Liver (tissue), 9 donors: Measurements from ENCODE around the gene DICER1. TPM values are rescaled to one million over a fixed set of nuclear protein-coding genes. Genes with fewer than 3 reads are reported as not detected.
A peak's percentile ranks its signal among the peaks of the same experiment; 100 is the strongest.

Source experiments
- DNase-seq: peaks from one replicate; pipeline ENCODE4 v3.0.0-alpha.2; 2017; ENCODE audit warnings: low spot score
- H3K27ac ChIP-seq, 2 donors: one replicate each; pipeline ENCODE4 v1.7.0; 2013; ENCODE audit warnings: inconsistent platforms in 2 of 2, low read length in 2 of 2, control low read depth in 1 of 2, low read depth in 1 of 2, mild to moderate bottlenecking in 1 of 2
- H3K27me3 ChIP-seq, 4 donors: one replicate each; pipeline versions ENCODE4 v1.6.1 to v1.7.0; 2013; ENCODE audit warnings: low read length in 3 of 4, inconsistent platforms in 1 of 4, mild to moderate bottlenecking in 1 of 4, moderate library complexity in 1 of 4; ENCODE audit not compliant: control insufficient read depth in 4 of 4, insufficient read depth in 4 of 4
- H3K36me3 ChIP-seq, 4 donors: one replicate each; pipeline versions ENCODE4 v1.6.1 to v1.7.0; 2013; ENCODE audit warnings: low read length in 3 of 4, mild to moderate bottlenecking in 3 of 4, low read depth in 1 of 4, moderate library complexity in 1 of 4; ENCODE audit not compliant: control insufficient read depth in 4 of 4, insufficient read depth in 3 of 4
- H3K4me1 ChIP-seq, 4 donors: one replicate each; pipeline versions ENCODE4 v1.6.1 to v1.7.0; 2013; ENCODE audit warnings: low read length in 3 of 4, mild to moderate bottlenecking in 3 of 4, moderate library complexity in 1 of 4; ENCODE audit not compliant: control insufficient read depth in 4 of 4, insufficient read depth in 4 of 4
- H3K4me3 ChIP-seq, 3 donors: one replicate each; pipeline versions ENCODE4 v1.6.1 to v1.7.0; 2013; ENCODE audit warnings: low read length in 3 of 3, control low read depth in 1 of 3, low read depth in 1 of 3, mild to moderate bottlenecking in 1 of 3
- H3K9ac ChIP-seq, 2 donors: one replicate each; pipeline ENCODE4 v1.7.0; 2013; ENCODE audit warnings: low read length in 2 of 2, mild to moderate bottlenecking in 2 of 2, moderate library complexity in 2 of 2, control low read depth in 1 of 2, low read depth in 1 of 2
- H3K9me3 ChIP-seq, 4 donors: one replicate each; pipeline versions ENCODE4 v1.6.1 to v1.7.0; 2013; ENCODE audit warnings: low read length in 3 of 4; ENCODE audit not compliant: control insufficient read depth in 4 of 4
- ATF3 ChIP-seq: IDR thresholded peaks from 2 replicates; pipeline ENCODE4 v1.6.1; 2016; ENCODE audit warnings: antibody characterized with exemption
- CTCF ChIP-seq: fragments of 150-350 bp; IDR thresholded peaks from 2 replicates; pipeline ENCODE4 v1.5.1; 2017; ENCODE audit warnings: improper control_type of control experiment, low read depth, low read length; ENCODE audit not compliant: missing input control
- EGR1 ChIP-seq, 2 donors: IDR thresholded peaks; 2 replicates each; pipeline ENCODE4 v1.6.1; 2016 to 2018; ENCODE audit warnings: antibody characterized with exemption in 2 of 2, low read depth in 2 of 2
- FOXA1 ChIP-seq: IDR thresholded peaks from 2 replicates; pipeline ENCODE4 v1.6.1; 2016; ENCODE audit warnings: antibody characterized with exemption
- FOXA2 ChIP-seq: IDR thresholded peaks from 2 replicates; pipeline ENCODE4 v1.6.1; 2016; ENCODE audit warnings: antibody characterized with exemption
- HNF4A ChIP-seq, 2 donors: conservative IDR thresholded peaks; 2 replicates each; pipeline ENCODE4 v1.6.1; 2016; ENCODE audit warnings: antibody characterized with exemption in 2 of 2, mild to moderate bottlenecking in 2 of 2
- HNF4G ChIP-seq: IDR thresholded peaks from 2 replicates; pipeline ENCODE4 v1.6.1; 2016; ENCODE audit warnings: antibody characterized with exemption
- JUND ChIP-seq, 2 donors: IDR thresholded peaks; 2 replicates each; pipeline ENCODE4 v1.6.1; 2016; ENCODE audit warnings: antibody characterized with exemption in 2 of 2
- MAX ChIP-seq: IDR thresholded peaks from 2 replicates; pipeline ENCODE4 v1.6.1; 2016; ENCODE audit warnings: antibody characterized with exemption
- NR2F2 ChIP-seq: IDR thresholded peaks from 2 replicates; pipeline ENCODE4 v1.6.1; 2016; ENCODE audit warnings: antibody characterized with exemption
- RAD21 ChIP-seq, 2 donors: IDR thresholded peaks; 2 replicates each; pipeline ENCODE4 v1.6.1; 2016; ENCODE audit warnings: antibody characterized with exemption in 2 of 2, mild to moderate bottlenecking in 2 of 2
- REST ChIP-seq: IDR thresholded peaks from 2 replicates; pipeline ENCODE4 v1.6.1; 2016; ENCODE audit warnings: antibody characterized with exemption, mild to moderate bottlenecking
- RXRA ChIP-seq, 2 donors: IDR thresholded peaks; 2 replicates each; pipeline ENCODE4 v1.6.1; 2017 to 2018; ENCODE audit warnings: antibody characterized with exemption in 2 of 2, mild to moderate bottlenecking in 1 of 2
- SP1 ChIP-seq: IDR thresholded peaks from 2 replicates; pipeline ENCODE4 v1.6.1; 2018; ENCODE audit warnings: antibody characterized with exemption, mild to moderate bottlenecking
- TAF1 ChIP-seq: conservative IDR thresholded peaks from 2 replicates; pipeline ENCODE4 v1.6.1; 2016; ENCODE audit warnings: antibody characterized with exemption, mild to moderate bottlenecking
- ZBTB33 ChIP-seq: IDR thresholded peaks from 2 replicates; pipeline ENCODE4 v1.6.1; 2016; ENCODE audit warnings: antibody characterized with exemption
- WGBS: extraction: QIAGEN DNeasy Blood & Tissue Kit; methylation state at CpG from one replicate; pipeline ENCODE4 v1.1.7; 2013; 5-methylcytosine and 5-hydroxymethylcytosine counted together
- polyA plus RNA-seq, 2 donors: library from polyadenylated mRNA; stranded (reverse) in 1 of 2; unstranded in 1 of 2; fragments of 200-250 nt in 1 of 2; fragments of >200 nt in 1 of 2; fragmentation: Nextera tagmentation in 1 of 2; extraction: Ambion mirVana in 1 of 2; gene quantifications; one replicate each; pipeline versions ENCODE4 v1.2.1 to v1.2.3, GENCODE V29; 2013 to 2015
- total RNA-seq, 2 donors: library from RNA; depleted of rRNA; stranded (reverse); fragments of >200 nt; gene quantifications; one replicate each; pipeline ENCODE4 v1.2.3, GENCODE V29; 2014
- donor health status: healthy.
- donor health status: healthy.
- donor health status: healthy.
- donor health status: healthy.
- donor health status: healthy.

DICER1 gene
- total and polyA plus RNA-seq, 4 donors, result 7.5 to 43.6 (median 20.3) TPM

- H3K9ac ChIP-seq, result no peak overlapping the region
- no peak overlapping the region for H3K27ac ChIP-seq
- no peaks in the 10 kb centered on the region for H3K36me3 ChIP-seq
- TF ChIP-seq FOXA1 (no peak), MAX (no peak), TAF1 (no peak), SP1 (no peak), EGR1 (IDR thresholded peaks at IDR 0.05; ENCODE audit: low read depth in 2 of 2) (no peak), CTCF (no peak), ATF3 (no peak), NR2F2 (no peak), RAD21 (IDR thresholded peaks at IDR 0.05) (no peak), HNF4A (conservative IDR thresholded peaks at IDR 0.05) (no peak), RXRA (IDR thresholded peaks at IDR 0.05) (no peak), FOXA2 (no peak), HNF4G (no peak)
- H3K4me3 ChIP-seq, result no peak overlapping the region
- H3K9me3 ChIP-seq, result no peaks in the 10 kb centered on the region
- 79% methylated on average over 17 of the region's 17 CpGs for WGBS
- H3K27me3 ChIP-seq, result peaks cover 0 to 9% (median 0%) of the 10 kb centered on the region in 4 donors
- H3K4me1 ChIP-seq, result no peaks in the 10 kb centered on the region
- no peak for DNase-seq
Measured at GRCh38 chr14:95043732-95044462, 113.4 kb downstream of the DICER1 start.

- peak; percentile 26 for DNase-seq
- 81% methylated on average over 6 of the region's 6 CpGs for WGBS
- H3K36me3 ChIP-seq, result no peaks in the 10 kb centered on the region
Measured at GRCh38 chr14:95043314-95043713, 114.0 kb downstream of the DICER1 start.

More at GRCh38 chr14:95043314-95043713, 114.0 kb downstream of the DICER1 start:
- no peak overlapping the region for H3K27ac ChIP-seq
- H3K27me3 ChIP-seq, result peaks cover 0 to 9% (median 0%) of the 10 kb centered on the region in 4 donors
- H3K9me3 ChIP-seq, result no peaks in the 10 kb centered on the region
- H3K4me1 ChIP-seq, result no peaks in the 10 kb centered on the region
- TF ChIP-seq REST (no peak), FOXA2 (no peak), HNF4G (no peak), JUND (IDR thresholded peaks at IDR 0.05) (no peak), ZBTB33 (no peak), TAF1 (no peak), NR2F2 (no peak), ATF3 (no peak), MAX (no peak), FOXA1 (no peak), EGR1 (IDR thresholded peaks at IDR 0.05; ENCODE audit: low read depth in 2 of 2) (no peak), RAD21 (IDR thresholded peaks at IDR 0.05) (no peak)
- no peak overlapping the region for H3K9ac ChIP-seq
- H3K4me3 ChIP-seq, result no peak overlapping the region
